Measurements from ENCODE around the gene MOAP1. TPM values are rescaled to one million over a fixed set of nuclear protein-coding genes. Genes with fewer than 3 reads are reported as not detected.

The MOAP1 gene
- total and polyA plus RNA-seq, 2 experiments from 2014 or later, result 8.6 to 21.6 TPM

- Histone ChIP-seq H3K36me3 (ENCODE audit: insufficient read depth) (peaks cover 24% of the 10 kb centered on the region), H2AFZ (no peak overlapping the region), H3K27me3 (ENCODE audit: insufficient read depth) (no peaks in the 10 kb centered on the region), H3K27ac (ENCODE audit: low read depth) (no peak overlapping the region), H3K4me3 (no peak overlapping the region), H3K79me2 (replicated peaks; ENCODE audit: insufficient read depth) (no peaks in the 10 kb centered on the region), H3K4me2 (no peak overlapping the region), H4K20me1 (replicated peaks; ENCODE audit: insufficient read depth) (no peaks in the 10 kb centered on the region), H3K9me2 (ENCODE audit: insufficient read depth) (no peaks in the 10 kb centered on the region), H3K4me1 (ENCODE audit: insufficient read depth) (no peaks in the 10 kb centered on the region), H3F3A (replicated peaks; ENCODE audit: low read depth) (no peaks in the 10 kb centered on the region)
- no peaks in the 10 kb centered on the region for H3K4me1 Mint-ChIP-seq
- H3K4me3 Mint-ChIP-seq, result no peak overlapping the region
- H3K36me3 Mint-ChIP-seq (ENCODE audit: low read depth), result peaks cover 54% of the 10 kb centered on the region
- peak; percentile 88 for DNase-seq (ENCODE audit: low spot score)
- peak; percentile 87 for ATAC-seq
- H3K27ac Mint-ChIP-seq, result no peak overlapping the region
- no peaks in the 10 kb centered on the region; the same call in 2 of the 3 replicates for H3K9me3 Mint-ChIP-seq
- TF ChIP-seq, protein P1, sequence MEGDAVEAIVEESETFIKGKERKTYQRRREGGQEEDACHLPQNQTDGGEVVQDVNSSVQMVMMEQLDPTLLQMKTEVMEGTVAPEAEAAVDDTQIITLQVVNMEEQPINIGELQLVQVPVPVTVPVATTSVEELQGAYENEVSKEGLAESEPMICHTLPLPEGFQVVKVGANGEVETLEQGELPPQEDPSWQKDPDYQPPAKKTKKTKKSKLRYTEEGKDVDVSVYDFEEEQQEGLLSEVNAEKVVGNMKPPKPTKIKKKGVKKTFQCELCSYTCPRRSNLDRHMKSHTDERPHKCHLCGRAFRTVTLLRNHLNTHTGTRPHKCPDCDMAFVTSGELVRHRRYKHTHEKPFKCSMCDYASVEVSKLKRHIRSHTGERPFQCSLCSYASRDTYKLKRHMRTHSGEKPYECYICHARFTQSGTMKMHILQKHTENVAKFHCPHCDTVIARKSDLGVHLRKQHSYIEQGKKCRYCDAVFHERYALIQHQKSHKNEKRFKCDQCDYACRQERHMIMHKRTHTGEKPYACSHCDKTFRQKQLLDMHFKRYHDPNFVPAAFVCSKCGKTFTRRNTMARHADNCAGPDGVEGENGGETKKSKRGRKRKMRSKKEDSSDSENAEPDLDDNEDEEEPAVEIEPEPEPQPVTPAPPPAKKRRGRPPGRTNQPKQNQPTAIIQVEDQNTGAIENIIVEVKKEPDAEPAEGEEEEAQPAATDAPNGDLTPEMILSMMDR (conservative IDR thresholded peaks at IDR 0.05; ENCODE audit: low read depth in 2 of 2), result peak; percentile 81 to 82
- no peak for TF ChIP-seq ETS1 (IDR thresholded peaks at IDR 0.05)
- TF ChIP-seq, protein P2, sequence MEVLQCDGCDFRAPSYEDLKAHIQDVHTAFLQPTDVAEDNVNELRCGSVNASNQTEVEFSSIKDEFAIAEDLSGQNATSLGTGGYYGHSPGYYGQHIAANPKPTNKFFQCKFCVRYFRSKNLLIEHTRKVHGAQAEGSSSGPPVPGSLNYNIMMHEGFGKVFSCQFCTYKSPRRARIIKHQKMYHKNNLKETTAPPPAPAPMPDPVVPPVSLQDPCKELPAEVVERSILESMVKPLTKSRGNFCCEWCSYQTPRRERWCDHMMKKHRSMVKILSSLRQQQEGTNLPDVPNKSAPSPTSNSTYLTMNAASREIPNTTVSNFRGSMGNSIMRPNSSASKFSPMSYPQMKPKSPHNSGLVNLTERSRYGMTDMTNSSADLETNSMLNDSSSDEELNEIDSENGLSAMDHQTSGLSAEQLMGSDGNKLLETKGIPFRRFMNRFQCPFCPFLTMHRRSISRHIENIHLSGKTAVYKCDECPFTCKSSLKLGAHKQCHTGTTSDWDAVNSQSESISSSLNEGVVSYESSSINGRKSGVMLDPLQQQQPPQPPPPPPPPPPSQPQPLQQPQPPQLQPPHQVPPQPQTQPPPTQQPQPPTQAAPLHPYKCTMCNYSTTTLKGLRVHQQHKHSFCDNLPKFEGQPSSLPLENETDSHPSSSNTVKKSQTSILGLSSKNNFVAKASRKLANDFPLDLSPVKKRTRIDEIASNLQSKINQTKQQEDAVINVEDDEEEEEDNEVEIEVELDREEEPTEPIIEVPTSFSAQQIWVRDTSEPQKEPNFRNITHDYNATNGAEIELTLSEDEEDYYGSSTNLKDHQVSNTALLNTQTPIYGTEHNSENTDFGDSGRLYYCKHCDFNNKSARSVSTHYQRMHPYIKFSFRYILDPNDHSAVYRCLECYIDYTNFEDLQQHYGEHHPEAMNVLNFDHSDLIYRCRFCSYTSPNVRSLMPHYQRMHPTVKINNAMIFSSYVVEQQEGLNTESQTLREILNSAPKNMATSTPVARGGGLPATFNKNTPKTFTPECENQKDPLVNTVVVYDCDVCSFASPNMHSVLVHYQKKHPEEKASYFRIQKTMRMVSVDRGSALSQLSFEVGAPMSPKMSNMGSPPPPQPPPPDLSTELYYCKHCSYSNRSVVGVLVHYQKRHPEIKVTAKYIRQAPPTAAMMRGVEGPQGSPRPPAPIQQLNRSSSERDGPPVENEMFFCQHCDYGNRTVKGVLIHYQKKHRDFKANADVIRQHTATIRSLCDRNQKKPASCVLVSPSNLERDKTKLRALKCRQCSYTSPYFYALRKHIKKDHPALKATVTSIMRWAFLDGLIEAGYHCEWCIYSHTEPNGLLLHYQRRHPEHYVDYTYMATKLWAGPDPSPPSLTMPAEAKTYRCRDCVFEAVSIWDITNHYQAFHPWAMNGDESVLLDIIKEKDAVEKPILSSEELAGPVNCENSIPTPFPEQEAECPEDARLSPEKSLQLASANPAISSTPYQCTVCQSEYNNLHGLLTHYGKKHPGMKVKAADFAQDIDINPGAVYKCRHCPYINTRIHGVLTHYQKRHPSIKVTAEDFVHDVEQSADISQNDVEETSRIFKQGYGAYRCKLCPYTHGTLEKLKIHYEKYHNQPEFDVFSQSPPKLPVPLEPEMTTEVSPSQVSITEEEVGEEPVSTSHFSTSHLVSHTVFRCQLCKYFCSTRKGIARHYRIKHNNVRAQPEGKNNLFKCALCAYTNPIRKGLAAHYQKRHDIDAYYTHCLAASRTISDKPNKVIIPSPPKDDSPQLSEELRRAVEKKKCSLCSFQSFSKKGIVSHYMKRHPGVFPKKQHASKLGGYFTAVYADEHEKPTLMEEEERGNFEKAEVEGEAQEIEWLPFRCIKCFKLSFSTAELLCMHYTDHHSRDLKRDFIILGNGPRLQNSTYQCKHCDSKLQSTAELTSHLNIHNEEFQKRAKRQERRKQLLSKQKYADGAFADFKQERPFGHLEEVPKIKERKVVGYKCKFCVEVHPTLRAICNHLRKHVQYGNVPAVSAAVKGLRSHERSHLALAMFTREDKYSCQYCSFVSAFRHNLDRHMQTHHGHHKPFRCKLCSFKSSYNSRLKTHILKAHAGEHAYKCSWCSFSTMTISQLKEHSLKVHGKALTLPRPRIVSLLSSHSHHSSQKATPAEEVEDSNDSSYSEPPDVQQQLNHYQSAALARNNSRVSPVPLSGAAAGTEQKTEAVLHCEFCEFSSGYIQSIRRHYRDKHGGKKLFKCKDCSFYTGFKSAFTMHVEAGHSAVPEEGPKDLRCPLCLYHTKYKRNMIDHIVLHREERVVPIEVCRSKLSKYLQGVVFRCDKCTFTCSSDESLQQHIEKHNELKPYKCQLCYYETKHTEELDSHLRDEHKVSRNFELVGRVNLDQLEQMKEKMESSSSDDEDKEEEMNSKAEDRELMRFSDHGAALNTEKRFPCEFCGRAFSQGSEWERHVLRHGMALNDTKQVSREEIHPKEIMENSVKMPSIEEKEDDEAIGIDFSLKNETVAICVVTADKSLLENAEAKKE (CRISPR knock-in tag; IDR thresholded peaks at IDR 0.05), result no peak
- H3K27me3 Mint-ChIP-seq (ENCODE audit: insufficient read depth, low read depth, poor library complexity), result peaks cover 4% of the 10 kb centered on the region
These were observed 34.5 kb upstream of the MOAP1 start for GRCh38 chr14:93219103-93219726.

Measured in GM23338 (cell line).